H9 (cell line): ENCODE data around the gene DERA. TPM values are rescaled to one million over a fixed set of nuclear protein-coding genes. Genes with fewer than 3 reads are reported as not detected.

Experiments
- DNase-seq: peaks from one replicate; pipeline ENCODE4 v3.0.0-alpha.2; 2017
- H2AFZ ChIP-seq: one replicate; pipeline ENCODE4 v1.6.1; 2013; ENCODE audit warnings: mild to moderate bottlenecking, low read length, control low read depth, moderate library complexity
- H2AK5ac ChIP-seq: 2 replicates; pipeline ENCODE4 v1.6.1; 2013; ENCODE audit warnings: low read length, control low read depth, mixed read lengths; ENCODE audit not compliant: insufficient read length
- H2BK120ac ChIP-seq: one replicate; pipeline ENCODE4 v1.6.1; 2013; ENCODE audit warnings: low read depth, mild to moderate bottlenecking, low read length, control low read depth, inconsistent platforms; ENCODE audit not compliant: poor library complexity, severe bottlenecking
- H2BK12ac ChIP-seq: 2 replicates; pipeline ENCODE4 v1.6.1; 2013; ENCODE audit warnings: low read length, control low read depth, mixed read lengths, low read depth; ENCODE audit not compliant: insufficient read length
- H2BK15ac ChIP-seq: 2 replicates; pipeline ENCODE4 v1.6.1; 2013; ENCODE audit warnings: low read depth, low read length, control low read depth
- H2BK20ac ChIP-seq: one replicate; pipeline ENCODE4 v1.6.1; 2013; ENCODE audit warnings: low read depth, mild to moderate bottlenecking, low read length, control low read depth, inconsistent platforms; ENCODE audit not compliant: poor library complexity, severe bottlenecking
- H2BK5ac ChIP-seq: 2 replicates; pipeline ENCODE4 v1.6.1; 2013; ENCODE audit warnings: low read length, control low read depth, mixed read lengths; ENCODE audit not compliant: insufficient read length
- H3K14ac ChIP-seq: 2 replicates; pipeline ENCODE4 v1.6.1; 2013; ENCODE audit warnings: low read length, control low read depth; ENCODE audit not compliant: insufficient read depth
- H3K18ac ChIP-seq: 2 replicates; pipeline ENCODE4 v1.6.1; 2013; ENCODE audit warnings: low read depth, mild to moderate bottlenecking, mixed read lengths, low read length, control low read depth; ENCODE audit not compliant: insufficient read length
- H3K23ac ChIP-seq: 2 replicates; pipeline ENCODE4 v1.6.1; 2013; ENCODE audit warnings: low read length, control low read depth, mixed read lengths, low read depth; ENCODE audit not compliant: insufficient read length
- H3K23me2 ChIP-seq: 2 replicates; pipeline ENCODE4 v1.6.1; 2013; ENCODE audit warnings: low read depth, mild to moderate bottlenecking, mixed read lengths, low read length, control low read depth; ENCODE audit not compliant: insufficient read length, poor library complexity, severe bottlenecking
- H3K27ac ChIP-seq: 2 replicates; pipeline ENCODE4 v1.5.1; 2013; ENCODE audit warnings: low read length, control low read depth, mixed read lengths, low read depth; ENCODE audit not compliant: insufficient read length
- H3K27me3 ChIP-seq: 2 replicates; pipeline ENCODE4 v1.6.1; 2013; ENCODE audit warnings: low read length, control low read depth, inconsistent platforms; ENCODE audit not compliant: insufficient read depth
- H3K4ac ChIP-seq: 2 replicates; pipeline ENCODE4 v1.6.1; 2013; ENCODE audit warnings: low read depth, mild to moderate bottlenecking, control low read depth, inconsistent platforms, low read length, moderate library complexity
- H3K4me1 ChIP-seq: 2 replicates; pipeline ENCODE4 v1.6.1; 2013; ENCODE audit warnings: low read length, control low read depth, inconsistent platforms; ENCODE audit not compliant: insufficient read depth
- H3K4me2 ChIP-seq: 2 replicates; pipeline ENCODE4 v1.6.1; 2013; ENCODE audit warnings: low read length, control low read depth, mixed read lengths; ENCODE audit not compliant: insufficient read length, insufficient read depth
- H3K56ac ChIP-seq: 2 replicates; pipeline ENCODE4 v1.6.1; 2013; ENCODE audit warnings: low read depth, mild to moderate bottlenecking, mixed read lengths, low read length, control low read depth; ENCODE audit not compliant: insufficient read length
- H3K79me1 ChIP-seq: 2 replicates; pipeline ENCODE4 v1.6.1; 2013; ENCODE audit warnings: low read depth, mild to moderate bottlenecking, moderate library complexity, low read length, control low read depth, inconsistent platforms; ENCODE audit not compliant: insufficient read depth, poor library complexity, severe bottlenecking
- H3K79me2 ChIP-seq: 2 replicates; pipeline ENCODE4 v1.6.1; 2013; ENCODE audit warnings: low read length, control low read depth, inconsistent platforms; ENCODE audit not compliant: insufficient read depth
- H3K9ac ChIP-seq: 2 replicates; pipeline ENCODE4 v1.6.1; 2013; ENCODE audit warnings: low read length, control low read depth, mixed read lengths; ENCODE audit not compliant: insufficient read length; ENCODE audit errors: extremely low read depth
- H3K9me3 ChIP-seq: one replicate; pipeline ENCODE4 v1.6.1; 2013; ENCODE audit warnings: low read depth, low read length, inconsistent platforms; ENCODE audit not compliant: control insufficient read depth
- H3T11ph ChIP-seq: one replicate; pipeline ENCODE4 v1.6.1; 2013; ENCODE audit warnings: mild to moderate bottlenecking, low read length, control low read depth, inconsistent platforms
- H4K20me1 ChIP-seq: one replicate; pipeline ENCODE4 v1.6.1; 2013; ENCODE audit not compliant: control insufficient read depth, insufficient read length, insufficient read depth
- H4K5ac ChIP-seq: 2 replicates; pipeline ENCODE4 v1.6.1; 2013; ENCODE audit warnings: low read depth, mild to moderate bottlenecking, mixed read lengths, low read length, control low read depth; ENCODE audit not compliant: insufficient read length
- H4K8ac ChIP-seq: replicated peaks from 2 replicates; pipeline ENCODE4 v1.6.1; 2013; ENCODE audit warnings: low read length, control low read depth, mixed read lengths, low read depth; ENCODE audit not compliant: insufficient read length
- H4K91ac ChIP-seq: 2 replicates; pipeline ENCODE4 v1.6.1; 2013; ENCODE audit warnings: low read depth, mild to moderate bottlenecking, moderate library complexity, mixed read lengths, low read length, control low read depth; ENCODE audit not compliant: insufficient read length
- H3K27ac Mint-ChIP-seq, 3 experiments: 2 replicates in 2 of 3; 3 replicates in 1 of 3; pipeline ENCODE4 v1.8.0; 2020 to 2021; ENCODE audit warnings: mixed read lengths in 3 of 3, mild to moderate bottlenecking in 1 of 3, moderate library complexity in 1 of 3
- H3K27me3 Mint-ChIP-seq: 2 replicates; pipeline ENCODE4 v1.8.0; 2021; ENCODE audit warnings: low read depth, mild to moderate bottlenecking, moderate library complexity, mixed read lengths
- H3K36me3 Mint-ChIP-seq, 3 experiments: 2 replicates in 2 of 3; 3 replicates in 1 of 3; pipeline ENCODE4 v1.8.0; 2020 to 2021; ENCODE audit warnings: low read depth in 3 of 3, mixed read lengths in 3 of 3; ENCODE audit not compliant: insufficient read depth in 1 of 3
- H3K4me1 Mint-ChIP-seq, 2 experiments: 2 replicates each; pipeline ENCODE4 v1.8.0; 2020; ENCODE audit warnings: mixed read lengths in 2 of 2
- H3K4me3 Mint-ChIP-seq, 2 experiments: 2 replicates in 1 of 2; 3 replicates in 1 of 2; pipeline ENCODE4 v1.8.0; 2020 to 2021; ENCODE audit warnings: mild to moderate bottlenecking in 2 of 2, mixed read lengths in 2 of 2, moderate library complexity in 1 of 2
- H3K9me3 Mint-ChIP-seq, 2 experiments: 2 replicates in 1 of 2; 3 replicates in 1 of 2; pipeline ENCODE4 v1.8.0; 2020; ENCODE audit warnings: mild to moderate bottlenecking in 2 of 2, mixed read lengths in 2 of 2, moderate library complexity in 1 of 2
- WGBS: extraction: QIAGEN DNeasy Blood & Tissue Kit; methylation state at CpG from one replicate; pipeline ENCODE4 v1.1.7; 2013; ENCODE audit warnings: missing lambda C conversion rate, low lambda C conversion rate, mixed read lengths; ENCODE audit not compliant: insufficient read length; ENCODE audit errors: extremely low coverage; 5-methylcytosine and 5-hydroxymethylcytosine counted together
- total RNA-seq: library from RNA; stranded (reverse); gene quantifications from 2 replicates; pipeline ENCODE4 v1.2.1, GENCODE V29; 2021
- TF ChIP-seq, protein P1 (sequence below): fragments of 200-600 bp; sonication (generic); conservative IDR thresholded peaks from 3 replicates; pipeline ENCODE4 v1.8.0; 2021; ENCODE audit warnings: antibody characterized with exemption, mild to moderate bottlenecking

Gene DERA
- total RNA-seq, 1 experiment from 2014 or later, result 20.9 TPM

GRCh38 chr12:15928346-15928745, 17.2 kb downstream of the DERA start:
- peaks cover 36 to 44% of the 10 kb centered on the region in 2 experiments for H3K4me1 Mint-ChIP-seq
- Histone ChIP-seq H3K27ac (no peak overlapping the region), H3K9ac (no peak overlapping the region)

More at GRCh38 chr12:15928346-15928745, 17.2 kb downstream of the DERA start:
- H4K20me1 ChIP-seq, result no peaks in the 10 kb centered on the region
- no CpG with 5 or more reads among the region's 2 CpGs for WGBS
- H3K4me3 Mint-ChIP-seq, result no peak overlapping the region
- H3K56ac ChIP-seq, result no peak overlapping the region
- no peaks in the 10 kb centered on the region; a peak in 1 of 5 replicates for H3K9me3 Mint-ChIP-seq
- H3K27me3 ChIP-seq, result no peaks in the 10 kb centered on the region
- no peak overlapping the region for H4K8ac ChIP-seq
- no peak overlapping the region for H2BK20ac ChIP-seq
- H3K4me2 ChIP-seq, result no peak overlapping the region
- no peak overlapping the region for H4K5ac ChIP-seq
- no peaks in the 10 kb centered on the region; the same call in 1 of the 2 replicates for H3K4me1 ChIP-seq
- H3K4ac ChIP-seq, result no peak overlapping the region
- no peaks in the 10 kb centered on the region for H3K27me3 Mint-ChIP-seq
- H3K9me3 ChIP-seq, result no peaks in the 10 kb centered on the region
- no peak overlapping the region for H2BK15ac ChIP-seq
- no peaks in the 10 kb centered on the region for H3K79me2 ChIP-seq
- no peak overlapping the region for H2AK5ac ChIP-seq
- H3T11ph ChIP-seq, result no peak overlapping the region
- H3K36me3 Mint-ChIP-seq, result peaks cover 0 to 1% (median 0%) of the 10 kb centered on the region in 3 experiments; a peak in 1 of 7 replicates
- TF ChIP-seq, protein P1, sequence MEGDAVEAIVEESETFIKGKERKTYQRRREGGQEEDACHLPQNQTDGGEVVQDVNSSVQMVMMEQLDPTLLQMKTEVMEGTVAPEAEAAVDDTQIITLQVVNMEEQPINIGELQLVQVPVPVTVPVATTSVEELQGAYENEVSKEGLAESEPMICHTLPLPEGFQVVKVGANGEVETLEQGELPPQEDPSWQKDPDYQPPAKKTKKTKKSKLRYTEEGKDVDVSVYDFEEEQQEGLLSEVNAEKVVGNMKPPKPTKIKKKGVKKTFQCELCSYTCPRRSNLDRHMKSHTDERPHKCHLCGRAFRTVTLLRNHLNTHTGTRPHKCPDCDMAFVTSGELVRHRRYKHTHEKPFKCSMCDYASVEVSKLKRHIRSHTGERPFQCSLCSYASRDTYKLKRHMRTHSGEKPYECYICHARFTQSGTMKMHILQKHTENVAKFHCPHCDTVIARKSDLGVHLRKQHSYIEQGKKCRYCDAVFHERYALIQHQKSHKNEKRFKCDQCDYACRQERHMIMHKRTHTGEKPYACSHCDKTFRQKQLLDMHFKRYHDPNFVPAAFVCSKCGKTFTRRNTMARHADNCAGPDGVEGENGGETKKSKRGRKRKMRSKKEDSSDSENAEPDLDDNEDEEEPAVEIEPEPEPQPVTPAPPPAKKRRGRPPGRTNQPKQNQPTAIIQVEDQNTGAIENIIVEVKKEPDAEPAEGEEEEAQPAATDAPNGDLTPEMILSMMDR, result no peak
- H3K23me2 ChIP-seq, result no peaks in the 10 kb centered on the region
- H3K23ac ChIP-seq, result no peak overlapping the region
- H3K79me1 ChIP-seq, result no peaks in the 10 kb centered on the region
- H2AFZ ChIP-seq, result no peak overlapping the region
- no peak overlapping the region for H3K18ac ChIP-seq
- H3K14ac ChIP-seq, result no peak overlapping the region
- DNase-seq, result no peak
- no peak overlapping the region for H2BK120ac ChIP-seq
- H2BK5ac ChIP-seq, result no peak overlapping the region
- no peak overlapping the region for H3K27ac Mint-ChIP-seq
- no peak overlapping the region for H2BK12ac ChIP-seq
- H4K91ac ChIP-seq, result no peak overlapping the region
